Astrocyte of the cerebellum (primary cell): ENCODE measurements around the gene PCF11.

Experiments used
- DNase-seq: peaks from one replicate; pipeline ENCODE4 v3.0.0-alpha.2; 2011; ENCODE audit warnings: low read depth
- H3K4me3 ChIP-seq: 2 replicates; pipeline ENCODE4 v1.5.1; 2011; ENCODE audit warnings: mild to moderate bottlenecking, low read depth, low read length, moderate library complexity
- in situ Hi-C: cut with HindIII; loops from 2 replicates; pipeline ENCODE4 v1.10.0; 2017; ENCODE audit warnings: low sequenced_read_pairs
- TF ChIP-seq, protein P1 (sequence below): IDR thresholded peaks from 2 replicates; pipeline ENCODE4 v1.5.1; 2012; ENCODE audit warnings: low read length, low read depth, moderate library complexity, mild to moderate bottlenecking; ENCODE audit errors: missing control alignments

PCF11 gene

DNA sequence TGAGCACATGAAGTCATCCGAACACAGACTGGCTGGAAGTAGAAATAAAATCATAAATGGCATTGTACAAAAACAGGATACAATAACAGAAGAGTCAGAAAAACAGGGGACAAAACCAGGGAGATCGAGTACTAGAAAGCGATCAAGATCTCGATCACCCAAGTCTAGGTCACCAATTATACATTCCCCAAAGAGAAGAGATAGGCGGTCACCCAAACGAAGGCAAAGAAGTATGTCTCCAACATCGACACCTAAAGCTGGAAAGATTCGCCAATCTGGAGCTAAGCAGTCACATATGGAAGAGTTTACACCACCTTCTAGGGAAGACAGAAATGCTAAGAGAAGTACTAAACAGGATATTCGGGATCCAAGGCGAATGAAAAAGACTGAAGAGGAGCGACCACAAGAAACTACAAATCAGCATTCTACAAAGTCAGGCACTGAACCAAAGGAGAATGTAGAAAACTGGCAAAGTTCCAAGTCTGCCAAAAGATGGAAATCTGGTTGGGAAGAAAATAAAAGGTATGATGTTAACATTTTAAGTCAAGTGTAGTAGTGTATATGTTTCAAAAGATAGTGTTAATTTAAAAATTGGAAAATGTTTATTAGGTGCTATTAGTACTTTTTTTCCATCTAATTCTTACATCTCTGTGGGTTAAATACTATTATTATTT is 9.4 kb downstream of the PCF11 start:
- no peak for DNase-seq
- TF ChIP-seq, protein P1, sequence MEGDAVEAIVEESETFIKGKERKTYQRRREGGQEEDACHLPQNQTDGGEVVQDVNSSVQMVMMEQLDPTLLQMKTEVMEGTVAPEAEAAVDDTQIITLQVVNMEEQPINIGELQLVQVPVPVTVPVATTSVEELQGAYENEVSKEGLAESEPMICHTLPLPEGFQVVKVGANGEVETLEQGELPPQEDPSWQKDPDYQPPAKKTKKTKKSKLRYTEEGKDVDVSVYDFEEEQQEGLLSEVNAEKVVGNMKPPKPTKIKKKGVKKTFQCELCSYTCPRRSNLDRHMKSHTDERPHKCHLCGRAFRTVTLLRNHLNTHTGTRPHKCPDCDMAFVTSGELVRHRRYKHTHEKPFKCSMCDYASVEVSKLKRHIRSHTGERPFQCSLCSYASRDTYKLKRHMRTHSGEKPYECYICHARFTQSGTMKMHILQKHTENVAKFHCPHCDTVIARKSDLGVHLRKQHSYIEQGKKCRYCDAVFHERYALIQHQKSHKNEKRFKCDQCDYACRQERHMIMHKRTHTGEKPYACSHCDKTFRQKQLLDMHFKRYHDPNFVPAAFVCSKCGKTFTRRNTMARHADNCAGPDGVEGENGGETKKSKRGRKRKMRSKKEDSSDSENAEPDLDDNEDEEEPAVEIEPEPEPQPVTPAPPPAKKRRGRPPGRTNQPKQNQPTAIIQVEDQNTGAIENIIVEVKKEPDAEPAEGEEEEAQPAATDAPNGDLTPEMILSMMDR: no peak
- H3K4me3 ChIP-seq: no peak overlapping the region
- in situ Hi-C loops: no loop called here

DNA sequence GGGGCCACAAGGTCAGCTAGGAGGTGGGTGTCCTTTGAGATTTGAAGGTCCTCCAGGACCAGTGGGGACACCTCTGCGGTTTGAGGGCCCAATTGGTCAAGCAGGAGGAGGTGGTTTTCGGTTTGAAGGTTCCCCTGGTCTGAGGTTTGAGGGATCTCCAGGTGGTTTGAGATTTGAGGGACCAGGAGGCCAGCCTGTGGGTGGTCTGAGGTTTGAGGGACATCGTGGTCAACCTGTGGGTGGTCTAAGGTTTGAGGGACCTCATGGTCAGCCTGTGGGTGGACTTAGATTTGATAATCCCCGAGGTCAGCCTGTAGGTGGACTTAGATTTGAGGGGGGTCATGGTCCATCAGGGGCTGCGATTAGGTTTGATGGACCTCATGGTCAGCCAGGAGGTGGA is 11.8 kb downstream of the PCF11 start:
- TF ChIP-seq, protein P1: no peak
- in situ Hi-C loops: no loop called here
- DNase-seq: no peak
- H3K4me3 ChIP-seq: no peak overlapping the region

DNA sequence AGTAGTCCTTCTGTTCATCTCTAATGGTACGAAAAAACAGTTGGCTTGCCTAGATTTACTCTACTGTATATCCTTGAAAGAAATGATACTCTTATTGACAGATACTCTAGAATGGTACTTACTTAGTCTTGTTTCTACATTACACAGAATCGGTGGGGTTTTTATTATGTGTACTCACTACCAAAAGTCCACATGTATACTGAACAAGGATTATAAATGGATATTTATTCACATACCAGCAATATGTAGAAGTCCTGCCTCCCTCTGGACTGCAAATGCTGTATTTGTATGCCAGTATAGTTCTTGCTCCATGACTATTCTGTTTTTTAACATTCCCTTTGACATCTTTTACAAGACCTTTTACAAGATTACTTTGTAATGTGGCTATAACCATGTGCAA is 13.9 kb downstream of the PCF11 start:
- in situ Hi-C loops: no loop called here
- no peak overlapping the region for H3K4me3 ChIP-seq
- TF ChIP-seq, protein P1: no peak
- DNase-seq: no peak

DNA sequence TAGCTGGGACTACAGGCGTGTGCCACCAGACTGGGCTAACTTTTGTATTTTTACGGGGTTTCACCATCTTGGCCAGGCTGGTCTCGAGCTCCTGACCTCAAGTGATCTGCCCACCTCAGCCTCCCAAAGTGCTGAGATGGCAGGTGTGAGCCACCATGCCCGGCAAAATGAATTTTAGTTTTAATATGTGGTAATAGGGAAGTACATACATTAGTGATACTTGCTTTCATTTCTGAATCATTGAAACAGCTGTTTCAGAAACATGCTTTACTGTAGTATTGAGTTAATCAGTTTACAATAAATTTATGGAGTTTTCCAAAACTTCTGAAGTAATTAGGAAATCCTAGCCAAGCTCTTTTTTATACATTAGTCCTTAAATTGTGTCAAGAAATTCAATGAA is 15.6 kb downstream of the PCF11 start:
- TF ChIP-seq, protein P1: no peak
- H3K4me3 ChIP-seq: no peak overlapping the region
- in situ Hi-C loops: no loop called here
- no peak for DNase-seq

DNA sequence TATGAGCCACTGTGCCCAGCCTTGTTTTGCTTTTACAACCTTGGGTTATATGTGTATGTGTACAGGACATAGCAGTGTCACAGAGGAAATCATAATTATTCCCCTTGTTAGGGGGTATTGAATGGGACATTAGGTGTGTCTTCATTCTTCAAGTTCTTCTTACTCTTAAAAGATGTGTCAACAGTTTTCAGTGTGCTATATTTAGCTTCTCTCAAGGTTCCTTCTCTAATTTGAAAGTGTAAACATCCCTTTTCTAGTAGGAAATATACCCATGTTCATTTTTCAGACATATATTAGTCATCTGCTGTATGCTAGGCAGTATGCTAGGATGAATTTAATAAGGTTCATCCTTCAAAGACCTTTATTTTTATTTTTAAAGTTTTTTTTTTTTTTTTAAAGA is 17.1 kb downstream of the PCF11 start:
- in situ Hi-C loops: no loop called here
- TF ChIP-seq, protein P1: no peak
- DNase-seq: no peak
- no peak overlapping the region for H3K4me3 ChIP-seq

DNA sequence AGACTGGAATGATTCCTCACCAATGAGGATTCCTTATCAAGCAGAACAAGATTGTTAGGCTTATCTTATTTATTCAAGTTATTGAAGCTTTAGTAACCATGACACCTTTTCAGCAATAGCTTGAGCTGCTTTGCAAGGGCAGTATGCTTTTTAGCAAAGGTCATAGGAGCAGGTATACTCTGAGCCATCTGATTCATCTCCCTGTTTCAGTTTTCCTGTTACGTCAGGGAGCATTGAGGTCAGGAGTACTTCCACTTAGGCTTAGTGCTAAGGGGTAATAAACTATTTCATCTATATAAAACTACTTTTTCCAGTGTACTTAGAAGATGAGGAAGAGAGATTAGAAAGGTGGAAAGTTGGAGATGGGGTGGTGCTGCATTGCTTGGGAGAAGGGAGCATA is 18.9 kb downstream of the PCF11 start:
- no peak for DNase-seq
- no peak overlapping the region for H3K4me3 ChIP-seq
- in situ Hi-C loops: no loop called here
- TF ChIP-seq, protein P1: no peak
